Coronary artery (tissue), 2 donors: ENCODE measurements around the gene STRIP2.

Source experiments
- DNase-seq: peaks from one replicate; pipeline ENCODE4 v3.0.0-alpha.2; 2017; ENCODE audit warnings: low spot score
- H3K27ac ChIP-seq, 2 donors: fragments of 200-600 bp; sonication (generic); one replicate each; pipeline ENCODE4 v1.5.1; 2016 to 2019
- H3K4me3 ChIP-seq: fragments of 200-600 bp; sonication (generic); 2 replicates; pipeline ENCODE4 v1.5.1; 2016; ENCODE audit warnings: mild to moderate bottlenecking, moderate library complexity
- CTCF ChIP-seq: fragments of 200-600 bp; sonication (generic); IDR thresholded peaks from one replicate; pipeline ENCODE4 v1.5.1; 2019; ENCODE audit warnings: antibody characterized with exemption

Gene STRIP2

GRCh38 chr7:129456421-129456820 lies 22.2 kb downstream of the STRIP2 start:
- no peak overlapping the region for H3K4me3 ChIP-seq
- no peak for TF ChIP-seq CTCF
- DNase-seq = no peak
- no peak overlapping the region for H3K27ac ChIP-seq

- H3K27ac ChIP-seq = no peak overlapping the region
Observed at GRCh38 chr7:129457101-129457500, 22.9 kb downstream of the STRIP2 start.

GRCh38 chr7:129458171-129458570 lies 23.9 kb downstream of the STRIP2 start:
- no peak overlapping the region for H3K4me3 ChIP-seq
- no peak overlapping the region for H3K27ac ChIP-seq
- TF ChIP-seq CTCF = no peak
- DNase-seq = no peak

More at GRCh38 chr7:129457101-129457500, 22.9 kb downstream of the STRIP2 start:
- no peak for TF ChIP-seq CTCF
- no peak overlapping the region for H3K4me3 ChIP-seq
- DNase-seq = no peak

GRCh38 chr7:129461809-129462208 lies 27.6 kb downstream of the STRIP2 start:
- no peak for DNase-seq
- no peak overlapping the region for H3K27ac ChIP-seq
- TF ChIP-seq CTCF = no peak
- no peak overlapping the region for H3K4me3 ChIP-seq

- TF ChIP-seq CTCF = no peak
- no peak for DNase-seq
- H3K27ac ChIP-seq = no peak overlapping the region
- no peak overlapping the region for H3K4me3 ChIP-seq
Observed at GRCh38 chr7:129462420-129462819, 28.2 kb downstream of the STRIP2 start.

- no peak overlapping the region for H3K4me3 ChIP-seq
- TF ChIP-seq CTCF = no peak
- no peak overlapping the region for H3K27ac ChIP-seq
- DNase-seq = no peak
Observed at GRCh38 chr7:129464194-129464593, 30.0 kb downstream of the STRIP2 start.

GRCh38 chr7:129465080-129465479 lies 30.8 kb downstream of the STRIP2 start:
- DNase-seq = no peak
- Histone ChIP-seq H3K4me3 (no peak overlapping the region), H3K27ac (no peak overlapping the region)
- no peak for TF ChIP-seq CTCF
